OCI-LY3 (cell line): ENCODE measurements around the gene ATF3.

Experiments
- H2AFZ ChIP-seq: fragments of 200-600, 300-600 bp; shearing (Covaris generic); 2 replicates; pipeline ENCODE4 v1.6.0; 2014; ENCODE audit warnings: antibody characterized with exemption, low read depth, low read length
- H3K27ac ChIP-seq: fragments of 200-600, 300-600 bp; sonication (generic); 2 replicates; pipeline ENCODE4 v1.5.1; 2014; ENCODE audit warnings: mild to moderate bottlenecking, low read length, moderate library complexity, mixed read lengths
- H3K27me3 ChIP-seq: fragments of 200-600, 300-600 bp; sonication (generic); 2 replicates; pipeline ENCODE4 v1.6.1; 2014; ENCODE audit warnings: low read depth, low read length, mixed read lengths
- H3K36me3 ChIP-seq: fragments of 200-600, 300-600 bp; sonication (generic); replicated peaks from 2 replicates; pipeline ENCODE3; 2014; ENCODE audit warnings: low read depth, low read length, mixed read lengths
- H3K4me1 ChIP-seq: fragments of 300-600, 200-600 bp; sonication (generic); 2 replicates; pipeline ENCODE4 v1.6.1; 2014; ENCODE audit warnings: low read length, mixed read lengths
- H3K4me2 ChIP-seq: fragments of 200-600, 300-600 bp; sonication (generic); 2 replicates; pipeline ENCODE4 v1.6.1; 2014; ENCODE audit warnings: low read length, mixed read lengths
- H3K4me3 ChIP-seq: fragments of 300-600, 200-600 bp; sonication (generic); 2 replicates; pipeline ENCODE4 v1.5.1; 2014; ENCODE audit warnings: antibody characterized with exemption, mild to moderate bottlenecking, low read length, moderate library complexity
- H3K79me2 ChIP-seq: fragments of 300-600, 200-600 bp; shearing (Covaris generic); 2 replicates; pipeline ENCODE4 v1.6.1; 2014; ENCODE audit warnings: mild to moderate bottlenecking, low read length, mixed read lengths
- H3K9ac ChIP-seq: fragments of 300-600, 200-600 bp; shearing (Covaris generic); 2 replicates; pipeline ENCODE4 v1.6.0; 2014; ENCODE audit warnings: mild to moderate bottlenecking, low read length, moderate library complexity
- H3K9me3 ChIP-seq: fragments of 200-600, 300-600 bp; shearing (Covaris generic); 2 replicates; pipeline ENCODE4 v1.6.1; 2014; ENCODE audit warnings: low read length, mixed read lengths; ENCODE audit not compliant: insufficient read depth
- H4K20me1 ChIP-seq: fragments of 200-600, 300-600 bp; sonication (generic); 2 replicates; pipeline ENCODE4 v1.6.1; 2016; ENCODE audit warnings: low read length, mixed read lengths; ENCODE audit not compliant: insufficient read depth
- EZH2phosphoT487 ChIP-seq: fragments of 200-600 bp; shearing (Covaris generic); IDR thresholded peaks from 2 replicates; pipeline ENCODE4 v1.6.1; 2018; ENCODE audit warnings: antibody characterized with exemption, mixed run types, low read depth
- TF ChIP-seq, protein P1 (sequence below): fragments of 200-600, 300-600 bp; sonication (generic); IDR thresholded peaks from 2 replicates; pipeline ENCODE4 v1.5.1; 2014; ENCODE audit warnings: antibody characterized with exemption, low read length, low read depth

Gene ATF3, protein sequence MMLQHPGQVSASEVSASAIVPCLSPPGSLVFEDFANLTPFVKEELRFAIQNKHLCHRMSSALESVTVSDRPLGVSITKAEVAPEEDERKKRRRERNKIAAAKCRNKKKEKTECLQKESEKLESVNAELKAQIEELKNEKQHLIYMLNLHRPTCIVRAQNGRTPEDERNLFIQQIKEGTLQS

DNA sequence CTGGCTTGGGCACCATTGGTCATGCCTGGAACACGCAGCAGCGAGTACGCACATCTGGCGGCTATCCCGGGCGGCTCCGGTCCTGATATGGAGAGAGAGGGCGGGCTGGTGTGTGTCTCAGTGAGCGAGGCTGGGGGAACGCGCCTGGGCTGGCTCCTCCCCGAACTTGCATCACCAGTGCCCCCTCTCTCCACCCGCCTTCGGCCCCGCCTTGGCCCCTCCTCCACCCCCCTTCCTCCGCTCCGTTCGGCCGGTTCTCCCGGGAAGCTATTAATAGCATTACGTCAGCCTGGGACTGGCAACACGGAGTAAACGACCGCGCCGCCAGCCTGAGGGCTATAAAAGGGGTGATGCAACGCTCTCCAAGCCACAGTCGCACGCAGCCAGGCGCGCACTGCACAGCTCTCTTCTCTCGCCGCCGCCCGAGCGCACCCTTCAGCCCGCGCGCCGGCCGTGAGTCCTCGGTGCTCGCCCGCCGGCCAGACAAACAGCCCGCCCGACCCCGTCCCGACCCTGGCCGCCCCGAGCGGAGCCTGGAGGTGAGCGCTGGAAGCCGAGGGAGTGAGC, at the start of gene ATF3:
TSS of gene ATF3 (plus strand) at position 370 of the 567 bp plus-strand sequence. CDS start 6,261 bp downstream, outside the sequence.
- peaks cover 54% of the 10 kb centered on the region for H3K4me1 ChIP-seq
- peak within 1 kb of the TSS; percentile 92 for H3K9ac ChIP-seq
- peak within 1 kb of the TSS; percentile 96 for H3K4me2 ChIP-seq
- peaks cover 13% of the 10 kb centered on the region for H3K27me3 ChIP-seq
- no peak within 1 kb of the TSS for H2AFZ ChIP-seq
- peaks cover 46% of the 10 kb centered on the region for H3K36me3 ChIP-seq
- no peaks in the 10 kb centered on the region for H3K9me3 ChIP-seq
- no peak for TF ChIP-seq EZH2phosphoT487
- TF ChIP-seq, protein P1, sequence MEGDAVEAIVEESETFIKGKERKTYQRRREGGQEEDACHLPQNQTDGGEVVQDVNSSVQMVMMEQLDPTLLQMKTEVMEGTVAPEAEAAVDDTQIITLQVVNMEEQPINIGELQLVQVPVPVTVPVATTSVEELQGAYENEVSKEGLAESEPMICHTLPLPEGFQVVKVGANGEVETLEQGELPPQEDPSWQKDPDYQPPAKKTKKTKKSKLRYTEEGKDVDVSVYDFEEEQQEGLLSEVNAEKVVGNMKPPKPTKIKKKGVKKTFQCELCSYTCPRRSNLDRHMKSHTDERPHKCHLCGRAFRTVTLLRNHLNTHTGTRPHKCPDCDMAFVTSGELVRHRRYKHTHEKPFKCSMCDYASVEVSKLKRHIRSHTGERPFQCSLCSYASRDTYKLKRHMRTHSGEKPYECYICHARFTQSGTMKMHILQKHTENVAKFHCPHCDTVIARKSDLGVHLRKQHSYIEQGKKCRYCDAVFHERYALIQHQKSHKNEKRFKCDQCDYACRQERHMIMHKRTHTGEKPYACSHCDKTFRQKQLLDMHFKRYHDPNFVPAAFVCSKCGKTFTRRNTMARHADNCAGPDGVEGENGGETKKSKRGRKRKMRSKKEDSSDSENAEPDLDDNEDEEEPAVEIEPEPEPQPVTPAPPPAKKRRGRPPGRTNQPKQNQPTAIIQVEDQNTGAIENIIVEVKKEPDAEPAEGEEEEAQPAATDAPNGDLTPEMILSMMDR = no peak
- H3K4me3 ChIP-seq = peak within 1 kb of the TSS; percentile 95
- peak within 1 kb of the TSS; percentile 74 for H3K27ac ChIP-seq
- H4K20me1 ChIP-seq = peaks cover 41% of the 10 kb centered on the region
- H3K79me2 ChIP-seq = peaks cover 67% of the 10 kb centered on the region

DNA sequence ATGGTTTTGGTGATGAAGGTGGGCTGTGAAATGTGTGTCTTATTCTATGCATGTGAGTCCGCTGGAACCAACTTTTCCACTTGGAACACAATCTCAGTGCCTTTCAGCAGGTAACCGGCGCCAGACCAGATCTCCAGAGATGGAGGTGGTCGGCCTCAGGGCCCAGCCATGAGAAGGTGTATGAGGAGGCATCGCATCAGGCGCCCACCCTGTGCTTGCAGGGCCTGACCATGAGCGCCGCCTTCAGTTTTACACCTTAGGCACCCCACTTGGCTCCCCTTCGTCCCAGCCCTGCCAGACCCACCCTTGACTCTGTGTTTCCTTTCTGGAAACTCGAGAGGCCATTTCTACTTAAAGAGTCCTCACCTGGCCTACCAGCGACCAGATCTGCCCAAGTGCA, 48.6 kb upstream of the ATF3 start:
- Histone ChIP-seq H2AFZ (no peak overlapping the region), H3K27me3 (no peaks in the 10 kb centered on the region), H4K20me1 (no peaks in the 10 kb centered on the region), H3K4me3 (no peak overlapping the region), H3K9me3 (peaks cover 11% of the 10 kb centered on the region; the same call in 1 of the 2 replicates), H3K4me2 (no peak overlapping the region), H3K36me3 (peaks cover 17% of the 10 kb centered on the region), H3K27ac (no peak overlapping the region; the same call in 1 of the 2 replicates), H3K9ac (no peak overlapping the region), H3K79me2 (peaks cover 10% of the 10 kb centered on the region), H3K4me1 (peaks cover 38% of the 10 kb centered on the region)
- TF ChIP-seq, protein P1 = no peak
- TF ChIP-seq EZH2phosphoT487 = no peak

DNA sequence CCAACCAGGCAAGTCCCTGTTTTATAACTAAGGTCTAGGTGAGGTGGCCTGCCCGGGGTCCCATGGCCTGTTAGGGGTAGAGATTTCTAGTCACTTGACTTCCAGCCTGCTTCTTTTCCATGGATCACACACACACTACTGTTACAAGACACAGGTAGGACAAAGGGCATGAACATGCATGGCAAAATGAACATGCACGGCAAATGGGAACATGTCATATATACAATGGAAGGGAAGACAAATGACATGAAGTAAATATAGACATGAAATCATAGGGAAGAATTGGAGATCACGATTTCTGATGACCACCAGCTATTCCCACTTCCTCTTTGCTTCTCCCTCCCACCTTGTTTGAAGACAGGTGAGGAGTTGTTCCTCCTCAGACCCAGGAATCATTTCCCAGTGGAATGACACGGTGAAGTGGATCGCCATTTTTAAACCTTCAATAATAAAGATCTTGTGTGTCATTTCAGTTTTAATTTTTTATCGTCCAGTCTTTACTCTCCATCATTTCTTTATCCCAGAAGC, 47.6 kb upstream of the ATF3 start:
- Histone ChIP-seq H4K20me1 (no peaks in the 10 kb centered on the region), H3K4me3 (no peak overlapping the region), H3K27me3 (no peaks in the 10 kb centered on the region), H3K9me3 (peaks cover 11% of the 10 kb centered on the region; the same call in 1 of the 2 replicates), H2AFZ (no peak overlapping the region), H3K4me1 (peaks cover 49% of the 10 kb centered on the region), H3K36me3 (peaks cover 17% of the 10 kb centered on the region), H3K79me2 (peaks cover 10% of the 10 kb centered on the region), H3K4me2 (no peak overlapping the region), H3K9ac (no peak overlapping the region), H3K27ac (no peak overlapping the region)
- TF ChIP-seq EZH2phosphoT487 = no peak
- TF ChIP-seq, protein P1 = no peak

DNA sequence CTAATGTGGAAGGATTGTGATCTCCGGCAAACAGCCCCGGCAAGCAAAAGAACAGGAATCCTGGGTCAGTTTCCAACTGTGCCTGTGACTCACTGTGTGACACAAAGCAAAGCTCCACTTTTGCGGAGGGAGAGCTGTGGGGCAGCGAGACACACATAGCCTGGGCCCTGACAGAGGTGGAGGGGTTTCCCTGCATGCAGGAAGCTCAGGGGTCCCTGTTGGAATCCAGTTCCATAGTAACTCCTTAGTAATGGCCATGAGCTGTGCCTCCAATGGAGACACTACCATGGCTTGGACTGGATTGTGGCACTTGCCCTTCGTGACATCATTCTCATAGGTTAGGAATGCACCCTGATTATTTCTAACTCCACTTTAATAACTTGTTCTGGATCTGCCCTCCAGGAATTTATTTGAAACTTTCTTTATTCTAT, 47.0 kb upstream of the ATF3 start:
- Histone ChIP-seq H3K4me2 (no peak overlapping the region), H2AFZ (no peak overlapping the region), H3K27ac (no peak overlapping the region)

More for the DNA sequence above, 47.0 kb upstream of the ATF3 start:
- Histone ChIP-seq H3K9ac (no peak overlapping the region), H3K79me2 (peaks cover 10% of the 10 kb centered on the region), H4K20me1 (no peaks in the 10 kb centered on the region), H3K27me3 (no peaks in the 10 kb centered on the region), H3K9me3 (peaks cover 11% of the 10 kb centered on the region; the same call in 1 of the 2 replicates), H3K4me3 (no peak overlapping the region), H3K4me1 (peaks cover 54% of the 10 kb centered on the region), H3K36me3 (peaks cover 15% of the 10 kb centered on the region)
- no peak for TF ChIP-seq EZH2phosphoT487
- TF ChIP-seq, protein P1 = no peak
